Measurements from ENCODE around the gene THSD4. TPM values are rescaled to one million over a fixed set of nuclear protein-coding genes. Genes with fewer than 3 reads are reported as not detected.

Gene THSD4
- 6.4 and 8.6 TPM in 2 replicates for total RNA-seq (2014; rRNA removed; shearing (Covaris generic))

DNA sequence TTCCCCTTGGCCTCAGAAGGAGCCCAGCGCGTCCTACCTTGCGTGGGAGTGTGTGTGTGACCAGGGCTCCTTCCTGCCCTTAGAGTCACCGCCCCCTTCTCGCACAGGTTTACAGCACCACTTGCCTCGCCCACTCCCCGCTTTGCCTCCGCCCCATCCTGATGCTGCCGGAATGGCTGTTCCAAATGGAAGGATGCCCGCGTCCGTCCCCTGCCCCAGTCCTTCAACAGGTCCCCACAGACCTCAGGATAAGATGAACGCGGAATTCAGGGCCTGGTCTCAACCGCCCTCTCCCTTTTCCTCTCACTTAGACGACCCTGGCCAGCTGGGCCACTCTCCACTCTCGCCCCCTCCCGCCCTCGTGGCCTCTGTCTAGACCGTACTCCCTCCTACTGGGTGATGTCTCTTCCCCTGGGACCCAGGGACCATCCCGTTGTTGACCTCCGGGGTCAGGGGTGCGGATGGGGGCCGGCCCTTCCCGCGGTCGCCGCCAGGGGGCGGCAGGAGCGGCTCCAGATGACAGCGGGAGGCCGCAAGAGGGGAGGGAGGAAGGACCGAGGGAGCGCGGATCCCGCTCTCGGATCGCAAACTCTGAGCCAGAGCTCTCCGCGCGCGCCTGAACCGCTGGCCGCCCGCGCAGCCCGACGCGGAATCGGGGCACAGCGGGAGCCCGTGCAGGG is at the start of gene THSD4:
TSS of gene THSD4 (plus strand) at position 585 of the 680 bp plus-strand sequence.
- DNase-seq (ENCODE audit: low spot score): peak; percentile 57

DNA sequence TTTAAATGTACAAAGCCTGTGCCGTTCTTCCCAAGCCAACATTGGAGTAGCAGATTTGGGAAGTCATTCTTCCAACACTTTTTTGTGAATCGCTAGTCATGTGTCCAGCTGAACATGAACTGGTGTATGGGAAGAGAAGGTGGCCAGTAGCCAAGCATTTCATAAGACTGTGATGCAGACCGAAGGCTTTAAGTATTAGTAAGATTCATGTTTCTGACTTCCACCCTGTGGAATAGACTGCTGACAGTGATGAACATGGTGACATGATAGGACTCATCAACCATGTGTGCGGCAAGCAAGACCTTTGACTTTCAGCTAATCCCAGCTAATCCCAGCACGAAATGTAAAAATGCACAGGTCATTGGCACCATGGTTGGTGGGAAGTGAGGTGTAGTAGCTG is 48.3 kb upstream of the THSD4 start:
- no peak for DNase-seq (ENCODE audit: low spot score)

DNA sequence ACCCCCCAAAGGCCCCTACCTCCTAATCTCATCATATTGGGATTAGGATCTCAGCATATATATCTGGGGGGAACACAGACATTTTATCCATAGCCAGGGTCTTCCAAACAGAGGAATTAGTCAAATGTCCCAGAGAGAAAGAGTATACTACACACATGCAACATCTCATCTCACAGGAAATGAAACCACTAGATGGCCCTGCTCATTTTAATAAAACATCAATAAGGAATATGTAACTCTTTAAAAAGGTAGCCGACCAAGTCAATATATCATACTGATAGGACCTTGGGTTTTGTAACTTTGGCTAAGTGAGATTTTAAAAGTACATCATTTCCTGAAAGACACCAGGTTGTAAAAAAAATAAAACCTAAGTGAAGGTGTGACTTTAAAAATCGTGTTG is 45.6 kb upstream of the THSD4 start:
- DNase-seq (ENCODE audit: low spot score): no peak

DNA sequence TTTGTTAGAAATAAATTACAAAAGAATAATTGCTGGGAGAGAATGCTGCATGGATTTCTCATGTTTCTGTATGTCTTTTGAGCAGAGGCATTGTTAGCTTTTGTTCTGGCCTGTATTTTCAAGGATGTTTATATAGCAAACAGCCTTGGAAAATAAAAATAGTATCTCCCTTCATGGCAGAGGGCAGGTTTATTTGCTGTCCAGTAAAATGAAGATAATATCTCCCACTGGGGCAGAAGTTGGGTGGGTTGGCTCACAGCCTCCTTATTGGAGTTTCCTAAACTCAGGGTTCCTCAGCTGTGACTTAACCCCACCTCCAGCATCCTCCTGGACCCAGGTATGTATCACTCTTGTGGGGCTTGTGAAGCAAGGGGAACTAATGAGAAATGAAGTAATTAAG is 43.7 kb upstream of the THSD4 start:
- DNase-seq (ENCODE audit: low spot score): no peak

DNA sequence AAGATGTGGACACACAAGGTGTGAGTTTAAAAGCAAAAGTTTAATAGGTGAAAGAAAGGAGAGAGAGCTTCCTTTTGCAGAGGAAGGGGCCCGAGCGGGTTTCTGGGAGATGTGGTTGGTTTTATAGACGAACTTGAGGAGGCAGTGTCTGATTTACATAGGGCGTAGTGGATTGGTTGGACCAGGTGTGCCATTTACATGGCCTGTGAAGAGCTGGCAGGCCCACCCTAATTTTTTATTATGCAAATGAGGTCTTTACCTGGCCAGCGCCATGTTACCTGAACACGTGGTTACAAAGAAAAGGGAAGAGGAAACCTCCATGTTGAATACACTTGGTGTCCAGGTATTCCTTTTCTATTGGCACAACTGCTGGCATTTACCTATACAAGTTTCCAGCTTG is 42.8 kb upstream of the THSD4 start:
- no peak for DNase-seq (ENCODE audit: low spot score)

DNA sequence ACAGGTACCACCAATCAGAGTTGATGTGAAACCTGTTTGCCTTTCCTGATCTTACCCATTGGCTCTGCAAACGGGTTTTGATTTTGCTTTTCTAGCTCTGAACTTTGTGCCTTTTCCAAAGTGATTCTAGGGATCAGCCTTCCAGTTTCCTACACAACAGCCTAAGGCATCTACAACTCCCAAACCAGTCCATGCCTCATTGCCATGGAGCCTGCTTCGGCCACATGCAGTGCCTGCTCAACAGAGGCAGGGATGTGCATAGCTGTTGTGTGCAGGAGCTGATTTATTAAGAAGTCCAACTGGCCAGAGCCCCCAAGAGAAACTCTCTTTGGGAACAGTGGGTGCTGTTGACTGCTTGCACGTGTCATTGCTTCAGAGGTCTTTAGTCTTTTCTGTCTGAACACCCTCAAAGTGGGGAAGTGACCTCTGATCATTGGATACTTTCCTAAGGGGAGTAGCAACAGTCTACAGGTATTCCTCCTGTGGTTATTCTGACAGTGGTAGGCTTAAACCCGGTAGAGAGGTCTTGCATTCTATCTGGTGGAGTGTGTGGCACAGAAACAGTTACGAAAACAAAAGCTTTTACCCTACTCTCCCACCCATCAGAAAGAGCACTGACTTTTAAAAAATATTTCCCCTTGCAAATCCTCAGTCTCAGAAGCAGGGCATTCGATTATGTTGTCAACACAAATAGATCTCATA is 36.6 kb upstream of the THSD4 start:
- DNase-seq (ENCODE audit: low spot score): no peak

DNA sequence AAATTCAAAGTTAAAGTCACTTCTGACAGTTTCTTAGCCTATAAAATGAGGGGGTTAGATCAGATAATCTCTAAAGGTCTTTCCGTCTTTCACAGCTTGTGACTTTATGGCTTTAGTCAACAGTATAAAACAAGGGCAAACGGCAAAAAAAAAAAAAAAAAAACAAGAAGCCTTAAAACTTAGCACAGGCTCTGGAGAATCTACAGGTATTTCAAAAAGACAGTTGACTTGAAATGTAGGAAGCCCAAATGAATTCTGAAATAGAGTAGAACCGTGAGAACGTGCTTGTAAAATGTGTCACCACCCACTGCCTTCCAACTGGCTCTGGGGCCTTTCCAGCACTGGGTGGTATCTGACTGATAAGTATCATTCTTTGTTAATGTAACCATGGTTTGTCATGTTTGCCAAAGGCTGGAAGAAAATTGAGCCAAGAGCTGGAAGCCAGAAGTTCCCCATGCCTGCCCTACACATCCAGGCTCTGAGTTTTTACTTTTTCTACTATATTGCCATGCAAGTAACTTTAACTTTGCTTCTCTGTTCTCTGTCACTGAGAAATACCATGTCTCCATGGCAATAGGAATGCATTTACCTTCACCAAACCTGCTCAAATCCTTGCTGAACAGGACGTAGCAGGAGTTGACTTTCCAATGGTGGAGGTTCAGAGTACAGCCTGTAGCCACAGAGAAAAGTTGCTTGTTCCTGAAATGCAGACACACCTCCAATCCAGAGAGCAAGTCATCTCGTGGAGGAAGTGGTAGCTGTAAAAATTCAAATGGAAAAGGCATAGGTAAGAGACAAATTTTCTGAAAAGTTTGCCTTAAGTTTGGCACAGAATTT is 35.8 kb upstream of the THSD4 start:
- peak; percentile 55 for DNase-seq (ENCODE audit: low spot score)

DNA sequence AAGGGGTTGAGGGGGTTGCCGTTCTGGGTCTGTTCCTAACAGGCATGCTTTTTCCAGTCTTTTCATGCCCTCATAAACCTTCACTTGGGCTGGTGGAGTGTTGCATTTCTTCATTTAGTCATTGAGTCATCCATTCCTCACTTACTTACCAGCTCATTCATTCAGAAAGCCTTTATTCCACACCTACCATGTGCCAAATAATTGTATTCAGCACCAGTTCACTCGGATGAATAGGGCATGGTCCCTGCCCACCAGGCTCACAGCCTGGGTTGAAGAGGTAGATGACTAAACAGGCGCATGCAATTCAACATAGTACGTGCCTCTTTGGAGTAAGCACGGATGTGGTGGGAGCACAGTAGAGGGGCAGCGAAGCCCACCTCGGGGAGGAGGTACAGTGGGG is 35.1 kb upstream of the THSD4 start:
- DNase-seq (ENCODE audit: low spot score): no peak

DNA sequence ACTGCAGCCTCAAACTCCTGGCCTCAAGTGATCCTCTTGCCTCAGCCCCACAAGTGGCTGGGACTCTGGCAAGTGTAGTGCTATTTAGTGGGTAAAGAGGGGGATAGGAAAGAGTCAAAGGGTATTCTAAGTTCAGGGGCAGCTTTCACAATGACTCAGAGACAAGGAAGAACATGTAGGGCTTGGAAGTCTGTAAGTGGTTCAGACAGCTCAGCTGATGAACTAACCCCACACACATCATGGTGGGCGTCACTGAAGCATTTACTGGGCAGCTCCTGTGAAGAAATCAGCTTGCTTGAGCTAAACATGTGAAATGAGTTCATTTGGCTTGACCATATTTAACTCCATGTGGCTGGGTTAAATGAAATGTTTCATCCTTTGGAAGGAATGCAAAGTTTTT is 34.6 kb upstream of the THSD4 start:
- DNase-seq (ENCODE audit: low spot score): no peak

DNA sequence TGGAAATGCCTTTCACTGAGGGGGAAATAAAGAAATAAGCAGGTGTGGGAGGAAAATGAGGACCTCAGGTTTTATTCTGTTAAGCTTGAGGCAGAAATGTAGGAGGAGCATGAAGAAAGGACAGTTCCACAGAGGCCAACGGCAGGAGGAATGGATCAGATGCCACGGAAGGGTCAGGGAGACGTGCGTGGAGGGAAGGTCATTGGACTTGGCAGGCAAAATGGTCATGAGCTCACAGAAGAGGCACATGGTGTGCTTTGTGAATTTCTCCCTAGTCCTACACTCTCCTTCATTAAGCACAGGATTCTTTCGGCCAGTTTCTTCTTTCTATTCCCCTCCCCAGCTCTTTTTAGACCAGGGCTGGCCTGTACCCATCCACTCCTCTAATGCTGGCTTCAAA is 32.5 kb upstream of the THSD4 start:
- no peak for DNase-seq (ENCODE audit: low spot score)

DNA sequence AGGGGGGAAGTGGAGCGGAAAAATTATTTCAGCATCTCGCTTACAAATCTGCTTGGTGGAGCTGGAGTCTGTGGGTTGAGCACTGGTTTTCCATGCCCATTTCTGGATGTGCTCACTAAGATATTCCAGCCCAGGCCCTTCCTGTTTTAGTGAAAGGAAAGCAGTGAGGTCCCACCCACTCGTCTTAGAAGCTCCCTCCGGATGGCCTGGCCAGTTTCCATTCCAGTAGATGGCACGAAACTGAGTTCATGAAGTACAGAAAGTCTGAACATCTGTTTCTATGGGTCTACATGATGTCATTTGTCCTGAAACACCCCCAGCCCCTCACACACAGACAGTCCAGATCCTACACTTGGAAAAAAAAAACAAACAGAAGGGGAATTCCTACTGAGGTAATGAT is 31.9 kb upstream of the THSD4 start:
- DNase-seq (ENCODE audit: low spot score): no peak

DNA sequence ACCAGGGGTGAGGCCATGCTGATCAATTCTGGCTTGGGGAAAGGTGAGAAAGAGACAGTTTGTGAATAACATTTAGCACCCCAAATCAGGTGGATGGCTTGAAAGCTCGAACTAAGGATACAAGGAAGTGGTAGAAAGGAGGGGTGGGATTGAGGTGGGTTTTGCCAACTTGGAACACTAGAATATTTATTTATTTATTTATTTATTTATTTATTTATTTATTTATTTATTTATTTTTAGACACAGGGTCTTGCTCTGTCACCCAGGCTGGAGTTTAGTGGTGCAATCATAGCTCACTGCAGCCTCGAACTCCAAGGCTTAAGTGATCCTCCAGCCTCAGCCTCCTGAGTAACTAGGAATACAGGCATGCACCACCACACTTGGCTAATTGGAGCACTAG is 31.0 kb upstream of the THSD4 start:
- no peak for DNase-seq (ENCODE audit: low spot score)

DNA sequence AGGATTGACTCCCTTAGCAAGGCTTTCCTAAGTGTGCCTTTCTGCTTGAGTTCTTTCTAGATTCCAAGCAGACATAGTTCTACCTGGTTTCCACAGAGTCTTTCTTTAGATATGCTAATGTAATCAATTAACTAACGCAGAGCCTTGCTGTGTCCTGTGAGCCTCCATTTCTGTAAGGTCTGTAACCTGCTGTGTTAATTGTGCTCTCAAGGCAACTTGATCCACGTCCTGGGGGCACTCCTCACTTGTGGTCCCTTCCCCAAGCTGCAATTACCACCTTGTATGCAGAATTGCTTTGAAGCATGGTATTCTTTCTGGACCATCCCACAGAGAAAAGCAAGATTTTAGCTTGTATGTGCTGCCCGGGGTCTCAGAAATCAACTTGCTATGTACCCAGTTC is 29.5 kb upstream of the THSD4 start:
- DNase-seq (ENCODE audit: low spot score): no peak

DNA sequence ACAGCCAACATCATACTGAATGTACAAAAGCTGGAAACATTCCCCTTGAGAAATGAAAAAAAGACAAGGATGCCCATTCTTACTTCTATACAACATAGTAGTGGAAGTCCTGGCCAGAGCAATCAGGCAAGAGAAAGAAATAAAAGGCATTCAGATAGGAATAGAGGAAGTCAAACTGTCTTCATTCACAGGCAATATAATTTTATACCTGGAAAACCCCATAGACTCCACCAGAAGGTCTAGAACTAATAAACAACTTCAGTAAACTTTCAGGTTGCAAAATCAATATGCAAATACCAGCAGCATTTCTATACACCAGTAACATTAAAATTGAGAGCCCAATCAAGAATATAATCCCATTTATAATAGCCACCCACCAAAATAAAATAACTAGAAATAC is 27.1 kb upstream of the THSD4 start:
- no peak for DNase-seq (ENCODE audit: low spot score)

DNA sequence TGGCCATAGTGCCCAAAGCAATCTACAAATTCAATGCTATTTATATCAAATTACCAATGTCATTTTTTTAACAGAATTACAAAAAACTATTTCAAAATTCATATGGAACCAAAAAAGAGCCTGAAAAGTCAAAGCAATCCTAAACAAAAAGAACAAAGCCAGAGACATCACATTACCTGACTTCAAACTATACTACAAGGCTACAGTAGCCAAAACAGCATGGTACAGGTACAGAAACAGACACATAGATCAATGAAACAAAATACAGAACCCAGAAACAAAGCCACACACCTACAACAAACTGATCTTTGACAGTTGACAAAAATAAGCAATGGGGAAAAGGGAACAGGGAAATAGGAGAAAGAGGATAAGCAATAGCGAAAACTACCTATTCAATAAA is 26.6 kb upstream of the THSD4 start:
- DNase-seq (ENCODE audit: low spot score): no peak

DNA sequence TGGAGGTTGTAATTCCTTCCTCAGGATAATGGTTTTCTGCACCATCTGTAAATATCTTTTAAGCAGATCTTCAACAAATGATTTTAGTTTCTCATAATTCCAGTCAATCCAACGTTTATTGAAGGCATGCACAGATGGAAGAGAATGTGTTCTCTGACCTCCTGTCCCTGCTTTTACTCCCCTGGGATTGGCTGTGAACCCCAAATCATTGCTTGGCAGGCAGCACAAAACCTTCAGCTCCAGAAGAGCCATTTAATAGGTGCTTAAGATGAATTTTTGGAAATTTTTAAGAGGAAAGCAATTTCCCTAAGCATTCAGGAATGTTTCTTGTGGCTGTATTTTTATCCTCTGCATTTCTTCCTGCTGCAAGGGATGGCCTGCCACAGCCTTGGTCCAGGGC is 25.5 kb upstream of the THSD4 start:
- DNase-seq (ENCODE audit: low spot score): no peak

DNA sequence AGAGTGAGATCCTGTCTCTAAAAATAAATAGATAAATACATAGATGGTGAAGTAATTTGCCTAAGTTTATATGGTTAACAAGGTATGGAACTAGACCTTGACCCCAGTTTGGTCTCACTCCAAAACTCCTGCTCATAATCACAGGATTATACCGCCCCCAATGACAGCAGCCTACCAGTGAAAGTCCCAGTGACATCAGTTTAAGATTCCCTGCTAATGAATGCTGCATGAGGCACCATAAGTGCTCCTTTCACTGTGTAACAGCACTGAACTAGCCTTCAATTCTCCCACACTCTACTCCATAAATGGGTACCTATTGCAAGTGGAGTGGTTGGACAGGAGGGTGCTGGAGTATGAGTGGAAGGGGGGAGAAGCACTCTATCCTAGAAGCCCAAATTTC is 23.7 kb upstream of the THSD4 start:
- no peak for DNase-seq (ENCODE audit: low spot score)

DNA sequence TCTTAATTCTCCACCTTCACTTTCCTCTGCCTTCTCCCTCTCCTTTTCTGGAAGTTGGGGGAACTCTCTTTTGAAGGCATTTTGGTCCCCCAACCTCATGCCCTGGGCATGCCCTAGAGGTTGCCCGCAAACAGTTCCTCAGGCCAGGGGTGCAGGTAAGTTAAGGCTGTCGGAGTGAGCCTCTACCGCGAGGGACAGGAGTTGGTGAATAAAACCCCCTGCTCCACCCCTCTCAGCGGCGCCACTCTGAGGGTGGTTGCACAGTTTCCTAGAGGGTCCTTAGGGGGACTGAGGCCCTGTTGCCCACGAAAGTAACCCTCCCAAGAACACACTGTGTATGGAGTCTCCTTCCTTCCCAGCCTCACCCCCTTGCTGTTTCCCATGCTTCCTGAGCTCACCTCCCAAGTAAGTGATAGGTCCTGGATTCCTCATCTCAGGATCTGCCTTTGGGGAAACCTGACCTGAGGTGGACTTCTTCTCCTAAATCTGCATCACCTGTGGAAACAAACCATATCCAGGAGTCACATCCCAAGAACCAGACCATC is 23.1 kb upstream of the THSD4 start:
- no peak for DNase-seq (ENCODE audit: low spot score)

DNA sequence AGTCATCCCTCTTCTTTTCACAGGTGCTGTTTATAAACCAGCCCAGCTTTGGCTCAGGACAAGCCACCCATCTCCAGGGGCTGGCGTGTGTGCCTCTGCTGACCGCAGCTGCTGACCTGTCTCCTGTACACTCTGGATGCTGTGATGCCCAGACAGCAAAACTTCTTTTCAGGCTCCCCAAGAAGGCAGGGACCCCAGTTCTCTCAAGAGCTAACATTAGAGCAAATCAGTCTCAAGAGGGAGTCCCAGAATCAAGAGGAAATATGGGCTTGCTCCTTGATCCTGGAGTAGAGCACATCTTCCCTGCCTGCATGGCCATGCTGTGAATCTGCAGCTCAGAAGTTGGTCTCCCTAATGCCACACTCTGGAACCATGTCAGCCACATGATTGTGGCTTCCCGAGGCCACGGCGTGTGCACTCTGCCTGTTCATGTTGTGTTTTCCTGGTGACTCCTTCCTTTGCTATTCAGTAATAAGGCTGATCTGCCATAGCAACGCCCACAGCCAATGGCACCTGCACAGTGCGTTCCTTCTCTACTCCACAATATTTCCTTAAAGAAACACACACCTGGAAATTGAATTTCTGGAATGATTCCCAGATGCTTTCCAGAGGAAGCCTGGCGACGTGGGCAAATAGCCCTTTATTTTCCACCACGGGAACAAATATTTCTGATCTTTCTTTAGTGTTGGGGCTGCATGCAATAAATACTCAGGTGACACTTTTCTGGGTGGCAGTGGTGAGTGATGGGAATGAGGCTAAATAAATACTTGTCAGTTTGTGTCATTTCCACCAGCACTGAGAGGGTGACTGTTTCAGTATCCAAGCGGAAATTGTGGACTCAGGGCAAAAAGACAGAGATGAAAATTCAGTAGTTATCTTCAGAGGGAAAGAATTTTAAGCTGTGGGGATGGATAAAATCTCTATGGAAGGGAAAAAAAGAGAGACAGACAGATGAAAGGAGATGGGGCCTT is 21.9 kb upstream of the THSD4 start:
- DNase-seq (ENCODE audit: low spot score): peak; percentile 86

DNA sequence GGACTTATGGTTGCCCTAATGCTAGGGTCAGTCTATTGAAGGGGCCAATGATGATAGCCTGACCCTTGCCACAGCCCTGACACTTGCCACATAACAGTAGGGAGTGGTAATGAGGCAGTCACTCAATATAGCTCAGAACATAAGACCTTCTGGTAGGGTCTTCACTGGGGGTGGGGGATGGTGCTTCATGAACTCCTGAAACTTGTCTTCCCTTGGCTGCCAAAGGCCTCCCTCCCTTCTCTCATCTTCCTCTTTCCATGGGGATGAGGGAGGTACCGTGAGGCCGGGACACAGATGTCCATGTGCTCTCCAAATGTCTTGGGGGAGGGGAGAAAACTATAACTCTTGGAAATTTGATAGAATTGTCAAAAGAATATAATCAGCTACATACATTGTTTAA is 21.1 kb upstream of the THSD4 start:
- DNase-seq (ENCODE audit: low spot score): no peak

DNA sequence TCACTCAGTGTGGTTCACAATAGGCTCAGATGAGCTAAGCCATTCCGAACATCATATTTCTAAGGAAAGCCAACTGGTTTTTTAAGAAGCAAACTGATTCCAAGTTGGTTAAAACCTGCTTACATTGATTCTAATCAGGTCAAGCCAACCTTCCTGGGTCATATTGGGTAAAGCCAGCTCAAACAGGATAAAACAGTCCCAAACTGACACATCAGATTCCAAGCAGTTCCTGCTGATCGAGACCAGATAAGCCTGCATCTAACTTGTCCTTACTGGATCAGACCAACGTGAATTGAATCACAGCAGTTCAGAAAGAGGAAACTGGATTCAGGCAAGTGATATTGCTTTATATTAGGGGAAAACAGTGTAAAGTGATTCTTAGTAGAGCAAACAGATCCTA is 18.6 kb upstream of the THSD4 start:
- DNase-seq (ENCODE audit: low spot score): peak; percentile 34
